Measurements from ENCODE around the gene RPP21.
A peak's percentile ranks its signal among the peaks of the same experiment; 100 is the strongest.
"Not testable (repeated sequence)": the region's sequence is repeated elsewhere in the genome, so short reads cannot be mapped to it uniquely, and the experiment has no call there.

Gene RPP21

DNA sequence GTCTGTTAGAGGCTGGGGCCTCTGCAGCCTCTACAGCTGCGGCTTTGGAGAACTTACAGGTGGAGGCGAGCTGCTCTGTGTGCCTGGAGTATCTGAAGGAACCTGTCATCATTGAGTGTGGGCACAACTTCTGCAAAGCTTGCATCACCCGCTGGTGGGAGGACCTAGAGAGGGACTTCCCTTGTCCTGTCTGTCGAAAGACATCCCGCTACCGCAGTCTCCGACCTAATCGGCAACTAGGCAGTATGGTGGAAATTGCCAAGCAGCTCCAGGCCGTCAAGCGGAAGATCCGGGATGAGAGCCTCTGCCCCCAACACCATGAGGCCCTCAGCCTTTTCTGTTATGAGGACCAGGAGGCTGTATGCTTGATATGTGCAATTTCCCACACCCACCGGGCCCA lies 15.6 kb upstream of the RPP21 start:
- no peak for DNase-seq (ENCODE audit: low read depth in 2 of 2)

DNA sequence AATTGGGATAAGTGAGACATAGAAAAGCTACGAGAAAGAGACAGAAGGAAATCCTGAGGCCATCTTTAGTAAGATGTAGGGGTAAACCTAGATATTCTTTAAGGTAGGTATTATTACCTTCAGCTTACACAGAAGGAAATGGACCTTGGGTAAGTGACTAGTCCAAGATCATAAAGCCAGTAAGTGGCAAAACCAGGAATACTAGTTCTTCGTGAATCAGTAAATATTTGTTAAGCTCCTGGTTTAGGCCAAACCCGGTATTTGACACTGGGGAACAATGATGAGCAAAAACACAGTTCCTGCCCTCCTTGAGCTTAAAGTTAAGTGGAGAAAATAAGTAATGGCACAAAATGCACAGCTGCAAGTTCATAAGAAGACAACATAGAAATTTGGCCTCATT lies 13.0 kb upstream of the RPP21 start:
- DNase-seq (ENCODE audit: low read depth in 2 of 2): no peak

DNA sequence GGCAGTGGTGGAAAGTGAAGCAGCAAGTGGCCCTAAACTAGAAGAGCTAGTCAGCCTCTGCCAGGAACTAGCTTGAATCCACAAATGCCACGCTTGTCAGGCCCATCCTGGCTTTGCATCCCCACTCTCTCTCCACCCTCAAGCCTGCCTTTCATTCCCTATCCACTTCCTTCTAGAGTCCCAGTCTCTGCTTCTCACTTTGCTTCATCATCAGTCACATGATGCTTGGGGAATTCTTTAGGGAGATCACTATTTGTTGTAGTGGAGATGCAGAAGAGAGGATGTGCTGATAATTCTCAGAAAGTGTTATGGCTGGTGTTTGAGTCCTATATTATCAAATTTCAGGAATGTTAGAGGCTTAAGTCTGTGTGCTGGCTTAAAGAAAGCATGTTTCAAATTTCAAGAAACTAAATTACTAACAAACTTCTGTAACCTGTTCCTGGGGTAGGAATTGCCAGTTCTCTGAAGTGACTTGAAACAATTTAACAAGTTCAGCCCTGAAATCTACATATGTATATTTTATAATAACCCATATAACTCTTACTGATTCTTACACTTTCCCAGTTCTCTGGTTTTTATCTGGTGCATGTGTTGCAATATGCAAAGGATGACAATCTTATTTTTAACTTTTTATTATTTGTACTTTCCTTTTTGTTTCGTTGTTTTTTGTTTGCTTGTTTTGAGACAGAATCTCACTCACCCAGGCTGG lies 10.7 kb upstream of the RPP21 start:
- DNase-seq (ENCODE audit: low read depth in 2 of 2): no peak

DNA sequence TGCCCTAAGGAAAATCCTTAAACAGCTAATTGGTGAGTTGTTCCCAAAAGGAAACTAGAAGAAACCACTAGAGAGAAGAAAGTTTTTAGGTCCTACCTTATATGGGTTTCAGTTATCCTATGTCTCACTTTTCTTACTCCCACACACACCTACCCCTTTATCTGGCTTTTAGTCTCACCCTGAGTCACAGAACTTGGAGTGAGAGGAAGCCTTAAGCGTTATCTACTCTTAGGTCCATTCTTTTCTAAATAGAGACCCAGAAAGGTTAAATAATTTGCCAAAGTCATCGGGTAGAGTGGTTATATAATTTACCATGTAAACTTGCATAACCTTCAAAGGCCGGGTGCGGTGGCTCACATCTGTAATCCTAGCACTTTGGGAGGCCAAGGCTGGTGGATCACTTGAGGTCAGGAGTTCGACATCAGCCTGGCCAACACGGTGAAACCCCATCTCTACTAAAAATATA lies 4.3 kb upstream of the RPP21 start:
- DNase-seq (ENCODE audit: low read depth in 2 of 2): no peak

DNA sequence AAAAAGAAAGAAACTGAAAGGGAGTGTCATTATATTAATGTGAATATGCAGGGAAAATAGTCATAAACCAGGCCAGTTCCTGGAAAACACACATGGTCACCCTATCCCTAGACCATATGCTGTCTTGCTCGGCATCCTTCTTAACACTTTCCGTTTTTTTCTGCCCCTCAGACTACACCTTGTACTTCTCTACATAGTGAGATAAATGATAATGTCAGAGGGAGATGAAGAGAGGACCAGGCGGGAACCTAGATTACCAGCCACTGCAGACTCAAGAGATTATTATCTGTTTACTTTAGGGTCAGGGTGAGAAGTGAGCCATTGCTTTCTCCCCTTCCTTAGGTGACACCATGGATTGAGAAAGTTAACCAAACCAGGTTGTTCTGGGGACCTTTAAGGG lies 3.7 kb upstream of the RPP21 start:
- no peak for DNase-seq (ENCODE audit: low read depth in 2 of 2)

DNA sequence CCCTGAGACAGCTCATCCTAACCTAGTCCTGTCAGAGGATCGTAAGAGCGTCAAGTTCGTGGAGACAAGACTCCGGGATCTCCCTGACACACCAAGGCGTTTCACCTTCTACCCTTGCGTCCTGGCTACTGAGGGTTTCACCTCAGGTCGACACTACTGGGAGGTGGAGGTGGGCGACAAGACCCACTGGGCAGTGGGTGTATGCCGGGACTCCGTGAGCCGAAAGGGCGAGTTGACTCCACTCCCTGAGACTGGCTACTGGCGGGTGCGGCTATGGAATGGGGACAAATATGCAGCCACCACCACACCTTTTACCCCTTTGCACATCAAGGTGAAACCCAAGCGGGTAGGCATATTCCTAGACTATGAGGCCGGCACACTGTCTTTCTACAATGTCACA lies 3.2 kb upstream of the RPP21 start:
- DNase-seq (ENCODE audit: low read depth in 2 of 2): no peak

DNA sequence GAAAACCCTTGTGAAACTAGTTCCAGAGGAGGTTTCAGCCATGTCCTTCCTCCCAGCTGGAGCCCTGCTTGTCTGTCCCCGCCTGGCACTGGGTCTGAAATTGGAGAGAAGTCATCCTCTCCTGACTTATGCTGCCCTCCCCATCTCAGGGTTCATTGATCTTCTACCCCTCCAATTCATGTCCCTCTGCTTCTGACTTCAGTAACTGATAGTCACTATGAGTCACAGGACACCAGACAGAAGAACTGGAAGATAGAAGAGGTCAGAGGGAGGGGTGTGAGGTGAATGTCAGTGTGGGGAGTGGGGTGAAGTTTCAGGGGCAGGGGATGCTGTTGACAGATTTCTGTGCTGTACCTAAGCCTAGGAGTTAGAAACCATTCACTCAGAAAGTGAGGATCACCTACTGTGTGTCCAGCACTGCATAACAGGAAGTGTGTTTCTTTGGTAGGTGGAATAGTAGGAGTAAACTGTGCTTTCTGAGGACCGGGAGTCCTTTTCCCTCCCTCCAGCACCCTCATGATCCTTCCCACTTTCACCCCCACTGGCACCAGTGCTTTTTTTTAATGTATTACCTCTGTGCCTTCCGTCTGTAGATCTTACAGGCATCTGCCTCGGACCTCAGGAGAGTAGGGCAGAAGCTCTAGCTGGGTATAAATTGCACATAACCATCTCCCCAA lies 627 bp upstream of the RPP21 start:
- DNase-seq (ENCODE audit: low read depth in 2 of 2): no peak

DNA sequence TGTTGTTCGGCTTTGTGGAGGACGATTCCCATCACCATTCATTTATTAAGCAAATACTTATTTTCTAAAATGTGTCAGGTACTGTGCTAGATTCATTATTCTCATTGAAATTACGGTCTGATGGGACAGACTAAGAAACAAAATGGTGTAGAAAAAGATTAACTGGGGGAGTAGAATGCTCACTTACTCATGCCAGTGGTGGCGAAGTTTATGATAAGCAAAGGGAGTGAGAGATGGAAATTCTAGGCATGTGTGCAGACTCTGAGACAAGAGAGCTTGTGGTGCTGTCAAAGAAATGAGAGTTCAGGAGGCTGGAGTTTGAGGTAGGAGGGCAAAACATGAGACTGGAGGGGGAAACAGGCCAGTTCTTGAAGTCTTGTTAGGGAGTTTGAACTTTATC lies 896 bp downstream of the RPP21 start:
- no peak for DNase-seq (ENCODE audit: low read depth in 2 of 2)

DNA sequence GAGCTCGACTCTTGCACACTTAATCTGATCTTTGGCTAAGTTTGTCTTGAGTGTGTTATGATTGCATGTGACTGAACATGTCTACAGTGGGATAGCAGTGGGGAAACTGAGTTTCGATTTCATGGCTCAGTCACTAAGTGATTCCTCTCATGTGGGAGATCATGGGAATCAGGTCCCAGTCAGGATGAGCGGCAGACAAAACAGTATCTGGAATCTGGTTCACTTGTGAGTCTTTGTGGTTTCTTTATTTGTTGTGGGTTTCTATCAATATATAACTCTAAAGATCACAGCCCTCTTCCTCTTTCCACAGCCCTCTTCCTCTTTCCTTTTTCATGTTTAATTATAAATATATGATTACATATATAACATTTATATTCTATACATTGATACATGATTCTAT lies 4.0 kb downstream of the RPP21 start:
- DNase-seq (ENCODE audit: low read depth in 2 of 2): no peak

DNA sequence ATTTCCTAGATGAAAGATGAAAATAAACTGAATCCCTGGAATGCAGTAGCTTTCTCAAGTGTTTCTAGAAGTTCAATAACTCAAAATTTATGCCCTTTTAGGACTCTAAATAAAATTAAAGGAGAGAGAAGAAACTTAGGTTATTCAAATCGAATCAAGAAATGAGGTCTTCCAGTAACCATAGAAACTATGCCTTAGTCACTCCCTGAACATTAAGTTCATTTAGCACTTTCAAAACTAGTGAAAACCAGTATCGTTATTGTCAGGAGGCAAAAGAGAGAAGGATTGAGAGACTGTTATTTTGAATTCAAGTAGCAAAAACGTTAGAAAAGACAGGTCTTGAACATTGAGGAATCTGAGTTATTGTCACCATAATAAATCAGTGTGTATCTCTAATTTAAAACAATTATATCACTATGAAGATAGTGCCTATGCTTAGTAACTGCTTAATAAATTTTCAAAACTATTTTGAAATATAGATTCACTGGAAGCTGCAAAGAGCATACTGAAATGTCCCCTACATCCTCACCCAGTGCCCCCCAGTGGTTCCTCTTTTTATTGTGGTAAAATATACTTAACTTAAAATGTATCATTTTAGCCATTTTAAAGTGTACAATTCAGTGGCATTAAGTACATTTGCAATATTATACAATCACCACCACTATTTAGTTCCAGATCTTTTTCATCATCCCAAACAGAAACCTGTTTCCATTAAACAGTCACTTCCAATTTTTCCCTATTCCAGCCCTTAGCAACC lies 4.6 kb downstream of the RPP21 start:
- no peak for DNase-seq (ENCODE audit: low read depth in 2 of 2)

DNA sequence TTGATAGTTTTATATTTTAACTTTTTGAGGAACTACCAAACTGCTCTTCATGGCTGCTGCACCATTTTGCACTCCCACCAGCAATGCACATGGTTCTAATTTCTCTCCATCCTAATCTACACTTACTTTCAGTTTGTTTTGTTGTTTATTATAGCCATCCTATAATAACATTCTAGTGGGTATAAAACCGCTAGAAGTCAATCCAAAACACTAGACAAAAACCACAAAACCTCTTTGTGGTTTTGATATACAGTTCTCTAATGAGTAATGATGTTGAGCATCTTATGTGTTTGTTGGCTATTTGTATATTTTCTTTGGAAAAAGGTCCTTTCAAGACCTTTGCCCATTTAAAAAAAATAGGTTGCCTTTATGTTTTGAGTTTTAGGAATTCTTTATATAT lies 5.6 kb downstream of the RPP21 start:
- DNase-seq (ENCODE audit: low read depth in 2 of 2): no peak

DNA sequence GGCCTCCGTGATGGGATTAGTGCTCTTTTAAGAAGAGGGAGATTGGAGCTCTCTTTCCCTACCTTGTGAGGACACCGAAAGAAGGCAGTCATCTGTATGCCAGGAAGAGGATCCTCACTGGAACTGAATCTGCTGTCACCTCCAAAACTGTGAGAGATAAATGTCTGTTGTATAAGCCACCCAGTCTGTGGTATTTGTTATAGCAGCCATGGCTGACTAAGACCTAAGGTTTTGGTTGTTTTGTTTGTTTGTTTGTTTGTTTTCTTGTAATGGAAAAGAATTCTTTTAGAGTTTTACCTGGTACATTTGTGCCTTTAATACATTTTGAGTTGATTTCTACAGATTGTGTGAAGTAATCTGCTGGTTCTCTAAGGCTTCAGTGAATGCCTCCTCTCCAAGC lies 7.6 kb downstream of the RPP21 start:
- DNase-seq (ENCODE audit: low read depth in 2 of 2): no peak

DNA sequence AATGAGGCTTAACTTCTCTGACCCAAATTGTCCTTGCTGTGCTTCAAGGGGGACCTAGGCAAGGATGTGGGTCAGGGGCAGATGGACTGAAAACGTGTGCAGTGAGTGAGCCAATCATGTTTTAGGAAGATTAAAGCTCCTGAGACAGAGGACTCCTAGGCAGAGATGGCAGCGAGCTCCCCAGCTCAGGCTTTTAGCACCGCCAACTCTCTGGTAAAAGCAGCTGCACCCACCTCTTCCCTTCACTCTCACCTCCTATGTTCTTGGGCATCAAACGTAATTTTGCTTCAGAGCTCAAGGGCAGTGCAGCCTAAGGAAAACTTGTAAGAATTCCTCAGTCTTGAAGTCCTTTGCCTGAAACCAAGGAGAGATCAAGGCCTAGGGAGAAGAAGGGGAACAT lies 10.3 kb downstream of the RPP21 start:
- no peak for DNase-seq (ENCODE audit: low read depth in 2 of 2)

DNA sequence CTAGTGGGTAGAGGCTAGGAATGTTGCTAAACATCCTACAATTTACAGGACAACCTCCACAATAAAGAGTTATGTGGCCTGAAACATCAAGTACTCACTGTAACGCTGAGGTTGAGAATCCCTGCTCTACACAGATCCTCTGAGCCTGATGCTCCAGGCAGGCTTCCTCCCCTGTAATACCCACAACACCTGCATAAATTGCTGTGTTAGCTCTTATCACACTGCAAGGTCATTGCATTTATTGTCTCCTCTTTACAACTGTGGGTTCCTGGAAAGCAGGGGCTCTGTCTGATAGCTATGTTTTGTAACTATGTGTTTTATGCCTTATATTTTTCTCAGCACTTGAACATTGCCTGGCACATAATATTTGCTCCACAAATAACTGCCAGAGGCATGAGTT lies 11.6 kb downstream of the RPP21 start:
- no peak for DNase-seq (ENCODE audit: low read depth in 2 of 2)

DNA sequence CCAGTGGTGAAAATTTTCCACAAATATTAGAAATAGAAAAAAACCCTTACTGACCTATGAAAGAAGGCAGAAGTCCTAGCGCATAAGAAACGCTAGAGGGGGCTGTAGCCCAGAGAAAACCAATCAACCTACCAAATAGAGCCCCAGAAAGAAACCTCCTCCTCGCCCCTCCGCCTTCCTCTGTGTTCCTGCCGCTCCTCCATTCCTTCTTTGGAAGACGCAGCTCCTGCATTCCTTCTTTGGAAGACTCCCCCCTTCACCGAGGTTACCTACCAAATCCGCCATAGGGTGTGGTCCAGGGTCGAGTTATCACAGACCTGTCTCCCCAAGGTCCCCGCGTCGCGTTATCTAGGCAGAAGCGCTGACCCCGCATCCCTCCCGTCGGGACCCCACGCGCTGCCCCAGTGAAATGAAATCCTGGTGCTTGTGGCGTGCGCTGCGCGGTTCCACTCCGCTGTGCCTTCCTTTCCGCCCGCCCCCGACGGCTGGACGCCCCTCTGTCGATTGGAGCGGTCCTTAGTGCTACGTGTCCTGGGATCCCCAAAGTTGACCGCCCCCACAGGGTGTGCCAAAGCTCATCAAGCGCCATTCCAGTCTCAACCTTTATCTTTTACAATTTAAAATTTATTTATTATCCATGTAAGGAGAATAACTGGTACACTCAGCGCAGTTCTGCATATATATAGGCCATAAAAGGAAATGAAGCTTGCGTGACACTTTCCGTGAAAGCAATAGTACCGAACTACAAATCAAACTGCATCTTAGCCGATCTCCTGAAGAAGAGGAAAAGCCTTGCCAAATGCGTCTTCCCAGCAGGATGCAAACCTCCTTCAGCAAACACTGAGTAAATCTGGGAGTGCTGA lies 13.0 kb downstream of the RPP21 start:
- peak in 1 of 2 donors; percentile 12 for DNase-seq (ENCODE audit: low read depth in 2 of 2)

DNA sequence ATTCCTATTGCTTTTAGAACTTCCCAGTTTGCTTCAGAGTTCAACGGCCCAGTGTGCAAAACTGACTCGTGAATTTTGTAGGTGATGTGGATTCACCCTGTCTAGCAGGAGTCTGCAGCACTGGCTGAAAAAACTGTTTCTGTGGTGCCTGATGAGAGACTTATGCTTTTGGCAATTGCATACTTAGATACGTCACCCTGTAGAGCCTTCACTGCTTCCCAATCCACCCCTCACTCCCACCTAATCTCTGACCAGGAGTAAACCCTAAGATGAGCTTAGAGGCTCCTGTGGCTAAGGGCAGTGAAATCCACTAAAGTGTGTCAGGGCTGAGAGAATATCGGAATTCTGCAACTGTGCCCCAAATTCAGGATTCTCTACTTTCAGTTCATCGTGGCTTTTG lies 14.3 kb downstream of the RPP21 start:
- no peak for DNase-seq (ENCODE audit: low read depth in 2 of 2)

DNA sequence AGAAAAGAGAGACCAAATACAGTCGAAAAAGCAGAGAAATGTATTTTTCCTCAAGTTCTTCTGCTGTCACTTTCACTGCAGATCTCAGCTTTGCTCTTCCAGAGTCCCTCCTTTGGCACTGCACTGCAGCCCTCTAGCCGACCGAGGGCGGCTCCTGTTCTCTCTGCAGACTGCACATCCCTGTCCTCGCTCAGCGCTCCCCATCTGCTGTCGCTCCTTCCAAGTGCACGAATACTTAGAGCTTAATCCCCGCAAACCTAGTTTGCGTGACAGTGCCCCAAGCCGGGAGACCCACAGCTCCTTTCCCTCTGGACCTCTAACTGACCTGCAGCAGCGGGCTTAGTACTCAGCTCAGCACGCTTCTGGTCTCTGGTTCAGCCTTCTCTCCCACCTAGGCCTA lies 15.2 kb downstream of the RPP21 start:
- DNase-seq (ENCODE audit: low read depth in 2 of 2): no peak

DNA sequence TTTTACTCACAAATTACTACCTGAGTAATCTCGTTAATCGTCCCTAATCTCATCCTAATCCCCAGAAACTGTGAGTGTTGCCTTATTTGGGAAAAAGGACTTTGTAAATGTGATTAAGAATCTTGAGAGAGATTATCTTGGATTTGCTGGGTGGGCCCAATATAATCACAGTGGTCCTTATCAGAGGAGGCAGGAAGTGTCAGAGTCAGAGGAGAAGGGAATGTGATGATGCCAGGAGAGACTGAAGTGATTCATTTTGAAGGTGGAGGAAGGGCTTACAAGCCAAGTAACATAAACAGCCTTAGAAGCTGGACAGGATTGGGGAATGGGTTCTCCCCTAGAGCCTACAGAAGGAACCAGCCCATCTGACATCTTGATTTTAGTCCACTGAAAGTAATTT lies 16.7 kb downstream of the RPP21 start:
- DNase-seq (ENCODE audit: low read depth in 2 of 2): no peak

DNA sequence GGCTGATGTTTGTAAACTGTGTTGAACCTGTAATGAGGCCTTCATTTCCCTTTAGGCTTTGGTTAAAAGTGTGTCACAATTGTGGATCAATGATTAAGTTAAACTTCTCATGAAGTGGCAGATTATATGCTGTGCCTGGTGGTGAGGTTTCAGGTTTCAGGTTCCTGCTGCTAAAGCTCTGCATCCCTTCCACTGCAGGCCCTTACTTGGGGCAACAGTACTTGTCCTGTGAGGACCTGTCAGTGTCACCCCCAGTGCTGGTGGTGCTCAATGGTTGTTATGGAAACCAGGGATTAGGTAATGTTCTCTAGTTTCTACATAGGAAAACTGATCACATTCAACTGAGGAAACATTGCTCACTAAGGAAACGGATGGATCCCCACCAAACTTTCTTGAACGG lies 18.5 kb downstream of the RPP21 start:
- DNase-seq (ENCODE audit: low read depth in 2 of 2): no peak

DNA sequence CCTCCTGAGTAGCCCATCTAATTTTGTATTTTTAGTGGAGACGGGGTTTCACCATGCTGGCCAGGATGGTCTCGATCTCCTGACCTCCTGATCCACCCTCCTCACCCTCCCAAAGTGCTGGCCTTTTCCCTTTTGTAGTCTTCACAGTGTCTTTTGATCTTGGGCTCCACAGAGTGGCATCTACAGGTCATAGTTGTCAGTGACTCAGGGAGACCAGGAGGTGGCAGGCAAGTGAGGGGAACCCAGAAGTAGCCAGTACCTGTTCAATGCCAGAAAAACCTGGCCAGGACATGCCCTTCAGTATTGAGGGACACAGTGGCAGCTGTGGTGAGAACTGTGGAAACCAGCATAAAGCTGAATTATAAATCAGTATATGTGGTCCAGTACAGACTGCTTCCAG lies 19.6 kb downstream of the RPP21 start:
- no peak for DNase-seq (ENCODE audit: low read depth in 2 of 2)

DNA sequence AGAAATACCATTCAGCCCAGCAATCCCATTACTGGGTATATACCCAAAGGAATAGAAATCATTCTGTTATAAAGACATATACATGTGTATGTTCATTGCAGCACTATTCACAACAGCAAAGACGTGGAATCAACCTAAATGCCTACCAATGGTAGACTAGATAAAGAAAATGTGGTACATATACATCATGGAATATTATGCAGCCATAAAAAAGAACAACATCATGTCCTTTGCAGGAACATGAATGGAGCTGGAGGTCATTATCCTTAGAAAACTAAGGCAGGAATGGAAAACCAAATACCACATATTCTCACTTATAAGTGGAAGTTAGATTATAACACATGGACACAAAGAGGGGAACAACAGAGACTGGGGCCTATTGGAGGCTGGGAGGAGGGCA lies 24.3 kb downstream of the RPP21 start:
- DNase-seq (ENCODE audit: low read depth in 2 of 2): not testable (repeated sequence)

All from stimulated activated CD4-positive, alpha-beta T cell treated with anti-CD3 and anti-CD28 coated beads, Interleukin-1b, Interleukin-23, amount 100 ng/mL, for 1 hour (primary cell).